Epidermal melanocyte (primary cell): ENCODE data around the gene FOSL2.

Source experiments
- DNase-seq: peaks from one replicate; pipeline ENCODE4 v3.0.0; 2011; ENCODE audit warnings: low spot score; ENCODE audit not compliant: insufficient read length

FOSL2 gene

DNA sequence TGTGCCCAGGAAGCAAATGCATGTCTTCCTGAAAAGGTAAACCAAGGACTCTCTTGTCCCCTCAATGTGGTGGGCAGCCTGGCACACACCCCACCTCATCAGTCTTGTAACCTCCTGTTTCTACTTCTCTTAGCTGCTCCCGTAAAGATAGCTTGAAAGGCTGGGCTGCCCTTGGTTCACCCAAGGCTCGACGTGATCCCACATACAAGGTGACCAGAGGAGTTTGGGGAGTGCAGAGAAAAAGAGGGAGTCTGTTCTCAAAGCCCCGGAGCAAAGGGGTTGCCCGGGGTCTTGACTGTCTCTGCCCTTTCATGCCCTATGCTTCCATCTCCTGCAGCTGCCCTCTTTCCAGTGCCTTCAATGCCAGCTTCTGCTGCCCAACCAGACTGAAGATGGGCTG, 18.3 kb upstream of the FOSL2 start:
- DNase-seq, result no peak

DNA sequence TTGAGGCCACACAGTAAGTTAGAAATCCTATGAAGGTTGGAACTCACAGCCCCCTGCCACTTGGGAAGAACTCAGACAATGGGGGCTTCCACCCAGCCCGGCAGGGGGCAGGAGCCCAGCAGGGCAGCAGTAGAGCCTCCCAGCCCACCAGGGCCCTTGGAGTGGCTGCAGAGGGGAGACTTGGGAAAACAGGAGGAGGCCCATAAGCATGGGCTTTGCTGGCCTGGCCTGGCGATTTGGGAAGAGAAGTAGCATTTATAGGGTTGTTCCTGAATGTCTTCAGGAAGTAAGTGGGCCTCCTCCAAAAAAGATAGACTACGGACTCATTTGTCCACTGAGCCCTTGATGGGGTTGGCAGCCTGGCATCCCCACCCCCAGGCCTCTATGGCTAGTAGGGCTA, 17.4 kb upstream of the FOSL2 start:
- no peak for DNase-seq

DNA sequence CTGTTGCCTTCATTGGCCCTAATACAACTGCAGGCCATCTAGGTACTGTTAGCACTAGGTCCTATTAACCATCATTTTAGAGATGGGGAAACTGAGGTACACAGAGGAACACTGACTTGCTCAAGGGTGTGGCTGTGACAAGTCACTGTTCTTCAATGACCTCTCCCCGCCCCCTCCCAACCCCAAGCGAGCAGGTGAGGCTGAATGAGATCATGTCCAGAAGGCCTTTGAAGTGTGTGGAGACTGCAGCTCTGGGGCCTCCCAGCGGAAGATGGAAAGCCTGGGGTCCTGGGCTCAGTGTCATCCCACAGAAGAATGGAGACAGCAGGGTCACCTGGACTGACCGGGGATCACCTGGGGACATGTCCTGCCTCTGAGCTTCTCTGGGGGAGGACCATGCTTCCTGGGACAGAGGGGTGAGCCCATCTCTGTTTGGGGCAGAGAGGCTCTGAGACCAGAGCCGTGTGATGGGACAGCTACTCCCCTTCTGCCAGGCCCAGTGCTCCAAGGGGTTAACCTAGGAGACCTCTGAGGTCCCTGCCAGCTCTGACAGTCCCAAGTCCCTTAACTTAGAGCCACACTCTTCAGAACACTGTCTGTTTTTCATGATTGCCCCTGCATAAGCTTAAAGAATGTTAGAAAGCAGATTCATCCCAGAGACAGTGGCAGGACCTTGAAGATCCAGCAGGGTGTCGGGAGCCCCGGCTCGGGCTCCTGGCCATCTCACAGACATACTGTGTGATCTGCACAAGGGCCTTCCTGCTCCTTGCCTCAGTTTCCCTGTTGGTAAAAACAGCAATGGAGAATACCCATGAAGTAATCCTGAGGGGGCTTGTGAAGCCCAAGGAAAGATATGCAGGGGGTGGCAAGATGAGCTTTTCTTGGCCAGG, 16.7 kb upstream of the FOSL2 start:
- no peak for DNase-seq

- no peak for DNase-seq
Observed at GRCh38 chr2:28377195-28377816, 15.4 kb upstream of the FOSL2 start.

GRCh38 chr2:28377984-28378678, 14.5 kb upstream of the FOSL2 start:
- no peak for DNase-seq

DNA sequence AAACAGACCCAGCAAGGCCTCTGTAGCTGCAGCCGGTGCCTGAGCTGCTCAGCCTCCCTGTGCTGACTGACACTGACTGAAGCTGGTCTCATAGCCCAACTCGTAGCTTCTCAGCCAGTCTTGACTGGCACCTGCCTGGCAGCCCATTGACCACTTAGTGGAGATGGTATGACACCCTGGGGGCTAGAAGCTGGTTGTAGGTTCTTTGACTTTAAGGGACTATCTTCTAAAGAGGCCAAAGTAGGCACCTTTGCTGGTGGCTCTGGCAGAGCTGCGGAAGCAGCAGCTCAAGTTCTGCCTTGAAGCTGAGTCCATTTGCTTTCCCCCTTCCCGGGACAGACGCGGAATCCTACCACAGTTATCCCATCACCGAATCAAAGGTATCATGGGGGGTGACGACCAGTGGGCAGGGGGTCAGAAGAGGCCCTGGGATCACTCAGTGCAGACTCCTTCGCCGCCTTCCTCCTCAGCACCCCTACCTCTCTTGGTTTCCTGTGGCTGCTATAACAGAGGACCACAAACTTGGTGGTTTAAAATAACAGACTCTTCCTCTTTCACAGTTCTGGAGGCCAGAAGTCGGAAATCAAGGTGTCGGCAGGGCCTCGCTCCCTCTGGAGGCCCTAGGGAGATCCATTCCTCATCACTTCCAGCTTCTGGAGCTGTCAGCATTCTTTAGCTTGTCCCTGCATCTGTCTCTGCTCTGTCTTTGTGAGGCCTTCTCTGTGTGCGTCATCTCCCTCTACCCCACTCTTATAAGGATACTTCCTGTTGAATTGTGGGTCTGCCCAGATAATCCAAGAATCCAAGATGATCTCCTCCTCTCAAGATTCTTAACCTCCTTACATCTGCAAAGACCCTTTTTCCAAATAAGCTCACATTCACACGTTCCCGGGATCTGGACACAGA, 13.7 kb upstream of the FOSL2 start:
- no peak for DNase-seq

DNA sequence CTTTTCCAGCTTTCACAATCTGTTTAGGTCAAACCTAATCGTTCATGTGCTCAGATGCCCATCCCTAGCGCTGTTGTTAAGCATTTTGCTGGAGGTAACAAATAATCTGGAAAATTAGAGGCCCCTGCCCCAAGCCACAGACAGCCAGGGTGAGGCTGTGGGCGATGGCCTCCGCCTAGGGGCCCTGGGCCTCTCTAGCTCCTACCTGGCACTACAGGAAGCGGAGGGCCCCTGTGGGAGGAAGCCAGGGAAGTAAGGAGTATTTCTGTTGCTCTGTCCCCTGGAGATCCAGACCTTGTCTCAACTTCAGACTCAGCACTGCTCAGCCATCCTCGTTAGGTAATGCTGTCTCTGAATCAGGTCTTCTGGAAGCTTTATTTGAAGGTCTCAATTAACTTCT, 12.4 kb upstream of the FOSL2 start:
- DNase-seq, result no peak

DNA sequence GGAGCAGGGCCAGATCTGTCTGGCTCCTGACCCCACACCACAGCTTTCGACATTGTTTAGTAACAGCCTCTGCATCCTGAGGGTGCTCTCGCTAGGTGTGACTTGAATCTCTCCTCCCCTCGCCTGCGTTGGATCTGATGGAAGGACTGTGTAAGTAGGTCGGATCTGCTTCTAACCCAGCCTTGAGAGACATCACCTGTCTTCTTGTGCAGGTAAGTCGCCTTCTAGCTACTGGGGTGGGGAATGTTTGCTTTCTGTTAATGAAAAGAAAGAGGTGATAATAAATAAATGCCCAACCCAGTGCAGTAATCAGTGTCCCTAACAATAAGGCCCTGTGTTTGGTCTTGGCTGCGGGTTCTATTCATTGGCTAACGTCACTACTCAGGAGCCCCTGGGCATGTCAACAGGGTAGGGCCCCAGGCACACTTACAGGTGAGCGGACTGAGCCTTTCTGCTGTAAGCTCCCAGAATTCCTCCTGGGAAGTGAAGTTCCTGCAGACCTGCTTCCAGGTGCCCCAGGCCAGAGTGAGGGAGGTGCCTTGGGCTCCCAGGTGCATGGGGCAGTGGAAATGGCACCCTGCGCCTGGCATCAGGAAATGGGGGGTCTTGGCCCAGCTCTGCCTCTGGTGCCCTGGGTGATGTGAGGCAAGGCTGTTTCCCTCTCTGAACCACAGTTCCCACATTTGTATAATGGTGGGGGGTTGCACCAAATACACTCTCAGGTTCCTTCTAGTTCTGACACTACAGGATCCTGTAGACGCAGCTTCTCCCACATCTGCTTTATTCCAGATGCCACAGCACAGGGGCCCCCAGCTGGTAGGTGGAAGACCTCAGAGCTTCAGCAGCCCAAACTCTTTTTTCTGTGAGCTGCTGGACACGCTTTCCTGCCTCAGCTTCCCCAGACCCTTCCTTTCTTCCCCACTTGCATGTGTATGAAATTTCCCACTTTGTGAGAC, 11.2 kb upstream of the FOSL2 start:
- DNase-seq, result no peak

GRCh38 chr2:28382755-28383154, 9.9 kb upstream of the FOSL2 start:
- no peak for DNase-seq

GRCh38 chr2:28387082-28387960, 5.3 kb upstream of the FOSL2 start:
- DNase-seq, result no peak

GRCh38 chr2:28389399-28390240, 3.0 kb upstream of the FOSL2 start:
- no peak for DNase-seq

DNA sequence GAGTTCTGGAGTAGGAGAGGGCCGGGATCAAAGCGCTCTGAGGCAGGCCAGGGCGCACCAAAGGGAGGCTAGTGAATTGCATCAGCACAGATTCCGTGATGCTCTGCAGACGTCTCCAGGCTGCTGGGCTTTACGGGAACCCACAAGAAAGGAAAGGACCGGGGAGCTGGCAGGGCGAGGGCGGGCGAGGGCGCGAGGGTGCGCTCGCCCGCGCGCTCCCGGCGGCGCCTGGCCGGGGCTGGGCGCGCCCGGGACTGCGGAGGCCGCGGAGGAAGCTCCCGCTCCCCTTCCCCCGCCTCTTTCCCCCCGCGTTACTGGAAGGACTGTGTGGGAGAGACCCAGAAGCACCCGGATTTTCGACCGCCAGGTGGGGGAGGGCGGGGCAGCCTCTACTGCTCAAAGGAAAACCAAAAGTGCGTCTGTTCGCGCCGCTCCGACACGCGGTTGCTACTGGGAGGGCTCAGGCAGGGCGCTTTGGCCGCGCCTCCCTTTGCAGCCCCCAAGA, 2.4 kb upstream of the FOSL2 start:
- DNase-seq, result peak; percentile 75

DNA sequence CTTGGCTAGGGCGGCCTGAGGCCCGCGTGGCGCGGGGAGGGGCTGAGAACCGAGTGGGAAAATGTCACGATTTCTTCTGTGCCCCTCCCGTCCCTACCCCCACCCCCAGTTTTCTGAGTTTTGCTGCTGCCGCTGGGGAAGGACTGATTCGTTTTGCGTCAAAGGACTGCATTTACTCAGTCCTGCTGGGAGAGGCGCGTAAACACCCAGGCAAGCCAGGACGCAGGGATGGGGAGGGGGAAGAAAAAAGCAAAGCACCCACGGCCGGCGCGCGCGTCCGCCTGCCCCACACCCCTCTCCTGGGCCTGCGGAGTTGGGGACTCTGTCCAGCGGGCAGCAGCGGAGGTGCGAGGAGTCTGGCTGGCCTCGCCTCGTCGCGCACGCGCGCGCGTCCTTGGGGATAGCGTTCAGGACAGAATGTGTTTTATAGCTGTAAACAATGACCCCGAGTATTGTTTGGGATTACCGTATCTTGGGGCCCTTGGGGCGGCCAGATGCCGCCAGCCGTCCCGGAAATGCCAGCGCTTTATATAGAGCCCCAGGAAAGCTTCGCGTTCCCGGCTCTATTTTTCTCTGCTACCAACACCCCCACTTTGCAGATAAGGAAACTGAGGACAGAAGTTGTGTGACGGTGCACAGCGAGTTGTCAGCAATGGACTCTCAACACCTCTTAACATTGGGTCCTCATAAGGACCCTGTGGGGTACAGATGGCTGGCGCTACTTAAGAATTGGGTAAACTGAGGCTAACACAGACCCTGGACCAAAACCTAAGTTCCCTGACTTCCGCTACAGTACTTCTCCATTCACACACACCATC, 1.7 kb upstream of the FOSL2 start:
- DNase-seq, result no peak

GRCh38 chr2:28391564-28392296, 928 bp upstream of the FOSL2 start:
- peak; percentile 53 for DNase-seq

DNA sequence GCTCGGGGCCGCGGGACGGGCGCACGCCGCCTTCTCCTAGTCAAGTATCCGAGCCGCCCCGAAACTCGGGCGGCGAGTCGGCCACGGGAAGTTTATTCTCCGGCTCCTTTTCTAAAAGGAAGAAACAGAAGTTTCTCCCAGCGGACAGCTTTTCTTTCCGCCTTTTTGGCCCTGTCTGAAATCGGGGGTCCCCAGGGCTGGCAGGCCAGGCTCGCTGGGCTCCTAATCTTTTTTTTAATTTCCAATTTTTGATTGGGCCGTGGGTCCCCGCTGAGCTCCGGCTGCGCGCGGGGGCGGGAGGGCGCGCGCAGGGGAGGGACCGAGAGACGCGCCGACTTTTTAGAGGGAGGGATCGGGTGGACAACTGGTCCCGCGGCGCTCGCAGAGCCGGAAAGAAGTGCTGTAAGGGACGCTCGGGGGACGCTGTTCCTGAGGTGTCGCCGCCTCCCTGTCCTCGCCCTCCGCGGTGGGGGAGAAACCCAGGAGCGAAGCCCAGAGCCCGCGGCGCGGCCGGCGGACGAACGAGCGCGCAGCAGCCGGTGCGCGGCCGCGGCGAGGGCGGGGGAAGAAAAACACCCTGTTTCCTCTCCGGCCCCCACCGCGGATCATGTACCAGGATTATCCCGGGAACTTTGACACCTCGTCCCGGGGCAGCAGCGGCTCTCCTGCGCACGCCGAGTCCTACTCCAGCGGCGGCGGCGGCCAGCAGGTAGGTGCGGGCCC, 617 bp downstream of the FOSL2 start:
- no peak for DNase-seq

DNA sequence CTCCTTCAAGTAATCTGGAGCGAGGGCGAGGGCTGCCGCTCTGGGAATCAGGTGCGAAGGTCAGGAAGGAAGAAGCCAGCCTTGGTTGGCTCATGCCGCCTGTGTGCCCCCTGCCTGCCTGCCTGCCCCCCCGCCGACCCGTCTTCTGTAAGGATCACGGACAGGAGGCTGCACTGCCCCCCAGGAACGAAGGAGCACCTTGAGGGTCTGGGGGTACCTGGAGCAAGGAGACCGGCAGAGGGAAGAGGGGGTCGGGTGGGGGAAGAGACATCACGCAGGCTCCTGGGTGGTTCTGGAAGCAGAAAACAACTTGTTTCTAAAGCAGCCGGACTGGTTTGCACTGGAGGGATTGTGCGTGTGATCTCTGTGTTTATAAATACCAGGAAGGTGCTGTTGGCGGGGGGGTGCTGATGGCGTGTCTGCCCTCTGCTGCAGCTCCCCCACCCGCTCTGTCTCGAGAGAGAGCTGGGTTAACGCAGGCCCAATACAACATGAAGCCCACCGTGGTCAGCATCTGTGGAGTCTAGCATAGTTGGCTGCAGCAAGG, 1.7 kb downstream of the FOSL2 start:
- DNase-seq, result no peak
